Measurements from ENCODE around the gene ATP8B4.
"Not testable (repeated sequence)": the region's sequence is repeated elsewhere in the genome, so short reads cannot be mapped to it uniquely, and the experiment has no call there.

ATP8B4 gene, protein sequence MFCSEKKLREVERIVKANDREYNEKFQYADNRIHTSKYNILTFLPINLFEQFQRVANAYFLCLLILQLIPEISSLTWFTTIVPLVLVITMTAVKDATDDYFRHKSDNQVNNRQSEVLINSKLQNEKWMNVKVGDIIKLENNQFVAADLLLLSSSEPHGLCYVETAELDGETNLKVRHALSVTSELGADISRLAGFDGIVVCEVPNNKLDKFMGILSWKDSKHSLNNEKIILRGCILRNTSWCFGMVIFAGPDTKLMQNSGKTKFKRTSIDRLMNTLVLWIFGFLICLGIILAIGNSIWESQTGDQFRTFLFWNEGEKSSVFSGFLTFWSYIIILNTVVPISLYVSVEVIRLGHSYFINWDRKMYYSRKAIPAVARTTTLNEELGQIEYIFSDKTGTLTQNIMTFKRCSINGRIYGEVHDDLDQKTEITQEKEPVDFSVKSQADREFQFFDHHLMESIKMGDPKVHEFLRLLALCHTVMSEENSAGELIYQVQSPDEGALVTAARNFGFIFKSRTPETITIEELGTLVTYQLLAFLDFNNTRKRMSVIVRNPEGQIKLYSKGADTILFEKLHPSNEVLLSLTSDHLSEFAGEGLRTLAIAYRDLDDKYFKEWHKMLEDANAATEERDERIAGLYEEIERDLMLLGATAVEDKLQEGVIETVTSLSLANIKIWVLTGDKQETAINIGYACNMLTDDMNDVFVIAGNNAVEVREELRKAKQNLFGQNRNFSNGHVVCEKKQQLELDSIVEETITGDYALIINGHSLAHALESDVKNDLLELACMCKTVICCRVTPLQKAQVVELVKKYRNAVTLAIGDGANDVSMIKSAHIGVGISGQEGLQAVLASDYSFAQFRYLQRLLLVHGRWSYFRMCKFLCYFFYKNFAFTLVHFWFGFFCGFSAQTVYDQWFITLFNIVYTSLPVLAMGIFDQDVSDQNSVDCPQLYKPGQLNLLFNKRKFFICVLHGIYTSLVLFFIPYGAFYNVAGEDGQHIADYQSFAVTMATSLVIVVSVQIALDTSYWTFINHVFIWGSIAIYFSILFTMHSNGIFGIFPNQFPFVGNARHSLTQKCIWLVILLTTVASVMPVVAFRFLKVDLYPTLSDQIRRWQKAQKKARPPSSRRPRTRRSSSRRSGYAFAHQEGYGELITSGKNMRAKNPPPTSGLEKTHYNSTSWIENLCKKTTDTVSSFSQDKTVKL

DNA sequence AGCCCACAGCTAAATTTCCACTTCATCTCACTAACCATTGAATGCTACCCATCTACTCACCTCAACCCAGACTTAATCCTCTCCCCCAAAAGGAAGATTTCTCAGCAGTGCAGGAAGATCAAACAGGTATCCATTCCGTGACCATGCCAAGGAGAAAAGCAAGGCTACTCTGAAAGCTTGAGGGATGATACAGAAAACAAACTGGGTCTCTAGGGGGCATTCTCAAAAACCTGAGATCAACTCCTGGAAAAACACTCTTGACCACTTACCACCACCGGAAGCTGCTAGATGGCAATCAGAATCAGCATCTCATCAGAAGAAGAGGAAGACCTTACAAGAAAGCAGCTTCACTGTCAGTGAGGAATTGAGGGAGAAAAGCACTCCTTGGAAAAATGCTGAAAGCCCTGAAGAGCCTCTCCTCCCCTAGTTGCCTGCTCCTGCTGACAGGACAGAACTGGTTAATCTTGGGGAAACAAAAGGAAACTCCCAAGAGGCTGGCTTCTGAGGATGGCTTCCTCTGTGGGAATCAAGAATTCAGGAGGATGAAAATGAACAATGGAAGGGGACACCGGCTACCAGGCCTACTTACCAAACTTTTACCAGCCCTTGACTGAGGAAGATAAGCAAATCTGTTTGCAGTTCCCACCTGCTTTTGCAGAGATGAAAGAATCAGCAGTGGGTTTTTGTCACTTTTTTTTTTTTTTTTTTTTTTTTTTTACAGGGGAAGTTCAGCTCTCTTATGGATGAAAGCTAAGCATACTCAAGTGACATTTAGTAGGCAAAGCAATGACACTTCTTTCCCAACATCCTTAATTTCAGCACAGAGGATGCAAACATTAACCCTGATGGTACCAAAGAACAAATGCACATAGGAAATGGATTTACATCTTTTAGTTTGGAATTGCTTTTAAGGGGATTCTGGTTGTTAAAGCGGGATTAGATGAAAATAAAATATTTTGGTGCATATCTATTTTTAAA lies at the start of gene ATP8B4:
ATP8B4 (minus strand) TSS at position 171 of the 978 bp plus-strand sequence. CDS start 12,267 bp downstream, outside the sequence.
- DNase-seq (ENCODE audit: low spot score), result no peak

DNA sequence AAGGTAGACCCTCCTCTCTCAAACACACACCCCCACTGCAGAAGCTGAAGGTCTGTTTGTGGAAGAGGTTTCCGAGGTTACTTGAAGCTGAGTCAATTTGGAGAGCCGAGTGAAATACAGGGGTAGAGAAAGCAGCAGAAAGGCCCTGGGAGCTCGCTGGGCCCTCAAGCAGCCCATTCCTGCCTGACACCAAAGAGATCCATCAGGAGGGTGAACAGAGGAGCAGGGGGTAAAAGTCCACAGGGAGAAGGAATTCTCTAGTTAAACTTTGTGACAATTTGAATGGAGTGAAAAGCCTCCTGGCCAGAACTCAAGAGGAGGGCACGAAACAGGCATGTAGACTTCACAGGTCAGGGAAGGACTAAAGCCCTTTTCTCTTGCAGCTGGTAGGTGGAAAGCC lies 49.3 kb upstream of the ATP8B4 start:
- DNase-seq (ENCODE audit: low spot score), result no peak

DNA sequence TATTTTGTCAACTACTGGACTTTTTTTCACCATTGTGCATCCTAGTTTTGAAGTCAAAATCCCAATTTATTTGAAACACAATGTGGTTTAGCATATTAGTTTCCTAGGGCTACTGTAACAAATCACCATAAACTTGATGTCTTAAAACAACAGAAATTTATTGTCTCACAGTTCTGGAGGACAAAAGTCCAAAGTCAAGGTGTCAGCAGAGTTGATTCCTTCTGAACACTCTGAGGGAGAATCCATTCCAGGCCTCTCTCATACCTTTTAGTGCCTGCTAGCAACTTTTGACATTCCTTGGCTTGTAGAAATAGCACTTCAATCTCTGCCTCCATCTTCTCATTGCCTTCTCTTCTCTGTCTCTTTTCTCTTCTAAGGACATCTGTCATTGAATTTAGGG lies 48.1 kb upstream of the ATP8B4 start:
- no peak for DNase-seq (ENCODE audit: low spot score)

- DNase-seq (ENCODE audit: low spot score), result no peak
These were observed 47.2 kb upstream of the ATP8B4 start for GRCh38 chr15:50166216-50166615.

GRCh38 chr15:50164458-50164857 lies 45.4 kb upstream of the ATP8B4 start:
- no peak for DNase-seq (ENCODE audit: low spot score)

- no peak for DNase-seq (ENCODE audit: low spot score)
These were observed 44.8 kb upstream of the ATP8B4 start for GRCh38 chr15:50163719-50164410.

DNA sequence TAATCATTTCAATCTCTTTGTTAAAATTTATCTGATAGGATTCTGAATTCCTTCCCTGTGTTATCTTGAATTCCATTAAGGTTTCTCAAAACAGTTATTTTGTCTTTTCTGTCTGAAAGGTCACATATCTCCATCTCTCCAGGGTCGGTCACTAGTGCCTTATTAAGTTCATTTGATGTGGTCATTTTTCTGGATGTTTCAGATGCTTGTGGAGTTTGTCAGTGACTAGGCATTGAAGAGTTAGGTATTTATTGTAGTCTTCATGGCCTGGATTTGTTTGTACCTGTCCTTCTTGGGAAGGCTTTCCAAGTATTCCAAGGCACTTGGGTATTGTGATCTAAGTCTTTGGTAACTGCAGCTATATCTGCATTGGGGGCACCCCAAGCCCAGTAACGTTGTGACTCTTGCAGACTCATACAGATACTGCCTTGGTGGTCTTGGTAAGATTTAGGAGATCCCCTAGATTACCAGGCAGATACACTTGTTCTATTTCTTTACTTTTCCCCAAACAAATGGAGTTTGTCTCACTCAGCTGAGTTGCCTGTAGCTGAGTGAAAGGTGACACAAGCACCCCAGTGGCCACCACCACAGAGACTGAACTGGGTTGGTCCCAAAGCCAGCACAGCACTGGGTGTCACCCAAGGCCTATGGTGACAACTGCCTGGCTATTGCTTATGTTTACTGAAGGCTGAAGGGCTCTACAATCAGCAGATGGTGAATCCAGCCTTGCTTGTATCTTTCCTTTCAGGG lies 44.1 kb upstream of the ATP8B4 start:
- no peak for DNase-seq (ENCODE audit: low spot score)

DNA sequence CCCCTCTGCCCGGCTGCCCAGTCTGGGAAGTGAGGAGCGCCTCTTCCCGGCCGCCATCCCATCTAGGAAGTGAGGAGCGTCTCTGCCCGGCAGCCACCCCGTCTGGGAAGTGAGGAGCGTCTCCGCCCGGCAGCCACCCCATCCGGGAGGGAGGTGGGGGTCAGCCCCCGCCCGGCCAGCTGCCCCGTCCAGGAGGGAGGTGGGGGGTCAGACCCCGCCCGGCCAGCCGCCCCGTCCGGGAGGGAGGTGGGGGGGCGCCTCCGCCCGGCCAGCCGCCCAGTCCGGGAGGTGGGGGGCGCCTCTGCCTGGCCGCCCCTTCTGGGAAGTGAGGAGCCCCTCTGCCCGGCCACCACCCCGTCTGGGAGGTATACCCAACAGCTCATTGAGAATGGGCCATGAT lies 39.2 kb upstream of the ATP8B4 start:
- DNase-seq (ENCODE audit: low spot score), result not testable (repeated sequence)

GRCh38 chr15:50151476-50151875 lies 32.4 kb upstream of the ATP8B4 start:
- no peak for DNase-seq (ENCODE audit: low spot score)

DNA sequence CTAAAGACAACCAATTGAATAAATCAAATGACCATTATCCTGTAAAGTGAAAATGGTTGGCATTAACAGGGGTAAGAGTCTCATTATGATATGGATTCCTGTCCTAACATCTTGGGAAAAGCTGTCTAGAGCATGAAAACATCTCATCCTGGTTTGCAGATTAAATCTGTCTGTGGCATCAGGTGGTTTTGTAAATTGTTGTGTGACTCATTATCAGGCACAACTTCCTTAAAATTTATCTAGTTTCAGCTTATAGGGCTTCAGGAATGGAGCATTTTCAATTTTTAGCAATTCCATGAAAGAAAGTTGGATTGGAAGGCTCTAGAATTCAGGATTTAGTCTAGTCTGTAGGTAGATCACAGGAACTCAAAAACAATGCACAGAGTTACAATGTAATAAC lies 31.8 kb upstream of the ATP8B4 start:
- no peak for DNase-seq (ENCODE audit: low spot score)

GRCh38 chr15:50150349-50150748 lies 31.3 kb upstream of the ATP8B4 start:
- no peak for DNase-seq (ENCODE audit: low spot score)

DNA sequence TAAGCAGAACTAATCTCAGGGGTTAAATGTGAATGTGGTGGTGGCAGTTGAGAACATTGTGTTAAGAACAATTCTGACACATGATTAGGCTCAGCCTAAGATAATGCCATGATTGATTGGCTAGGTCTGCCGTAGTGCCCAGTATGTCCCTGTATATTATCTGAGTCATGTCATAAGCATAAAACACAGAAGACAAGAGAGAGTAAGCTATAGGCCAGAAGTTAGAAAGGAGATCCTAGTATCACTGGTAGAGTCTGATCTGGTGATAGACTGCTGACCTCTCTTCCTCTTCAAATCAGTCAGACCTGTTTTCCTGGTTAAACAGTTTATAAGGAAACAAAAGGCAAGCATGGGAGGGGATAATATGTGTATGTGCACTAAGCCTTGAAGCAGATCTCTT lies 30.1 kb upstream of the ATP8B4 start:
- no peak for DNase-seq (ENCODE audit: low spot score)

DNA sequence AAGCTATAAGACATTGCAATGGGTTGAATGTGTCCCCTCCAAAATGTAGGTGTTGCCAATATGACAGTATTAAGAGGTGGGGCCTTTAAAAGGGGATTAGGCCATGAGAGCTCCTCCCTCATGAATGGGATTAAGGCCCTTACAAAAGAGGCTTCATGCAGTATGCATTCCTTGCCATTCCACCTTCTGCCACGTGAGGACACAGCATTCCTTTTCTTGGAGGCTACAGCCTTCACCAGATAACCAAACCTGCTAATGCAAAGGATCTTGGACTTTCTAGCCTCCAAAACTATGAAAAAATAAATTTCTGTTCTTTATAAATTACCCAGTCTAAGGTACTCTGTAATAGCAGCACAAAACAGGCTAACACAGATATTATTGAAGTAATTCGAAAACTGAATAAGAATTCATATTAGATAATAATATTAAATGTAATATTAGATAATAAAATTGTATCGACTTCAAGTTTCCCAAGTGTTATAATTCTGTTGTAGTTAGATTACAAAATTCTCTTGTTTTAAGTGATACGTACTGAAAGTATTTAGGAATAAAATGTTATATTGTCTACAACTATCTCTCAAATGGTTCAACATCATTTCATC lies 29.4 kb upstream of the ATP8B4 start:
- no peak for DNase-seq (ENCODE audit: low spot score)

- DNase-seq (ENCODE audit: low spot score), result no peak
These were observed 27.6 kb upstream of the ATP8B4 start for GRCh38 chr15:50146632-50147031.

DNA sequence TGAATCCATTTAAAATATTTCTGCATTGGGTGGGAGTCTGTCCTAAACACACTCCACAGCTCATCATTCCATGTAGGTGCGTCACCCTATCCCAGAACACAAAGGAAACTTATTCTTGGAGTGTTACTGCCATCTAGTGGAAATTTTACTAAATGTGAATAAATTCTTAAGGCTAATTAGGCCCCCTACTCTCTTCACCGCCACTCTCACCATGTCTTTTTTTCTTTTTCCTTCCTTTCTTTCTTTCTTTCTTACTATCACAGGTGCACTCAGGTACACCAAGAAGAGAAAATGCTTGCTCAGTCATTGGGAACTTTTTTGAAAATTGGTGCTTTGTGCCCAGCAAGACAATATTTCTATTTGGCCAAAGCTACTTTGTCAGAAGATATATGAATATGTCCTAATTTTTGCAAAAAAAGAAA lies 26.4 kb upstream of the ATP8B4 start:
- peak; percentile 66 for DNase-seq (ENCODE audit: low spot score)

- no peak for DNase-seq (ENCODE audit: low spot score)
These were observed 25.5 kb upstream of the ATP8B4 start for GRCh38 chr15:50144341-50145120.

- no peak for DNase-seq (ENCODE audit: low spot score)
These were observed 24.3 kb upstream of the ATP8B4 start for GRCh38 chr15:50143255-50143860.

GRCh38 chr15:50141856-50142255 lies 22.8 kb upstream of the ATP8B4 start:
- no peak for DNase-seq (ENCODE audit: low spot score)

All from hematopoietic multipotent progenitor cell treated with erythropoietin and hydrocortisone succinate and interleukin-3 and kit ligand, for 17 days (in vitro differentiated cells).